Activated naive CD8-positive, alpha-beta T cell treated with anti-CD3 and anti-CD28 coated beads, Interleukin-2, amount 50 U/mL, for 24 hours (primary cell): ENCODE measurements around the gene LRFN4.

ENCODE experiments used
- ATAC-seq: fragments of 150-1000 bp; cut with Tn5 transposase; one replicate; pipeline ENCODE4 v1.10.0; 2021
- DNase-seq: peaks from one replicate; pipeline ENCODE4 v3.0.0; 2021
- H3K27ac Mint-ChIP-seq: one replicate; pipeline ENCODE4 v1.8.0; 2021; ENCODE audit warnings: mild to moderate bottlenecking, mixed read lengths
- H3K27me3 Mint-ChIP-seq: one replicate; pipeline ENCODE4 v1.8.0; 2021; ENCODE audit warnings: mixed read lengths
- H3K36me3 Mint-ChIP-seq: one replicate; pipeline ENCODE4 v1.8.0; 2021; ENCODE audit warnings: low read depth, mixed read lengths
- H3K4me1 Mint-ChIP-seq: one replicate; pipeline ENCODE4 v1.8.0; 2021; ENCODE audit warnings: mixed read lengths
- H3K4me3 Mint-ChIP-seq: one replicate; pipeline ENCODE4 v1.8.0; 2021; ENCODE audit warnings: mild to moderate bottlenecking, moderate library complexity, mixed read lengths
- H3K9me3 Mint-ChIP-seq: one replicate; pipeline ENCODE4 v1.8.0; 2021; ENCODE audit warnings: mixed read lengths

The LRFN4 gene

GRCh38 chr11:66868726-66869566 is 12.1 kb downstream of the LRFN4 start:
- Mint-ChIP-seq H3K27me3 (no peaks in the 10 kb centered on the region), H3K4me1 (peaks cover 6% of the 10 kb centered on the region), H3K27ac (no peak overlapping the region), H3K36me3 (no peaks in the 10 kb centered on the region), H3K4me3 (no peak overlapping the region), H3K9me3 (no peaks in the 10 kb centered on the region)
- DNase-seq = peak; percentile 88
- ATAC-seq = peak; percentile 84

- Mint-ChIP-seq H3K4me3 (no peak overlapping the region), H3K9me3 (no peaks in the 10 kb centered on the region), H3K27ac (no peak overlapping the region), H3K27me3 (no peaks in the 10 kb centered on the region), H3K4me1 (peaks cover 6% of the 10 kb centered on the region), H3K36me3 (no peaks in the 10 kb centered on the region)
- DNase-seq (no peak), ATAC-seq (no peak)
Measured at GRCh38 chr11:66869567-66869870, 12.7 kb downstream of the LRFN4 start.

- H3K9me3 Mint-ChIP-seq = no peaks in the 10 kb centered on the region
- peaks cover 6% of the 10 kb centered on the region for H3K4me1 Mint-ChIP-seq
- H3K4me3 Mint-ChIP-seq = no peak overlapping the region
- no peak overlapping the region for H3K27ac Mint-ChIP-seq
- H3K27me3 Mint-ChIP-seq = peaks cover 1% of the 10 kb centered on the region
- no peak for ATAC-seq
- no peaks in the 10 kb centered on the region for H3K36me3 Mint-ChIP-seq
- DNase-seq = no peak
Measured at GRCh38 chr11:66870131-66870530, 13.3 kb downstream of the LRFN4 start.

- no peaks in the 10 kb centered on the region for H3K36me3 Mint-ChIP-seq
- peaks cover 6% of the 10 kb centered on the region for H3K4me1 Mint-ChIP-seq
- DNase-seq = no peak
- H3K4me3 Mint-ChIP-seq = no peak overlapping the region
- H3K9me3 Mint-ChIP-seq = no peaks in the 10 kb centered on the region
- H3K27me3 Mint-ChIP-seq = peaks cover 1% of the 10 kb centered on the region
- no peak for ATAC-seq
- no peak overlapping the region for H3K27ac Mint-ChIP-seq
Measured at GRCh38 chr11:66870616-66871520, 14.0 kb downstream of the LRFN4 start.

GRCh38 chr11:66871521-66871901 is 14.6 kb downstream of the LRFN4 start:
- DNase-seq = no peak
- no peaks in the 10 kb centered on the region for H3K9me3 Mint-ChIP-seq
- H3K4me1 Mint-ChIP-seq = peaks cover 6% of the 10 kb centered on the region
- no peak for ATAC-seq
- no peaks in the 10 kb centered on the region for H3K36me3 Mint-ChIP-seq
- no peak overlapping the region for H3K4me3 Mint-ChIP-seq
- no peak overlapping the region for H3K27ac Mint-ChIP-seq
- peaks cover 1% of the 10 kb centered on the region for H3K27me3 Mint-ChIP-seq

- DNase-seq (no peak), ATAC-seq (no peak)
- H3K4me3 Mint-ChIP-seq = no peak overlapping the region
- H3K27me3 Mint-ChIP-seq = peaks cover 1% of the 10 kb centered on the region
- peaks cover 3% of the 10 kb centered on the region for H3K4me1 Mint-ChIP-seq
- no peak overlapping the region for H3K27ac Mint-ChIP-seq
- no peaks in the 10 kb centered on the region for H3K9me3 Mint-ChIP-seq
- H3K36me3 Mint-ChIP-seq = no peaks in the 10 kb centered on the region
Measured at GRCh38 chr11:66874232-66874631, 17.4 kb downstream of the LRFN4 start.

GRCh38 chr11:66875378-66875777 is 18.5 kb downstream of the LRFN4 start:
- Mint-ChIP-seq H3K4me1 (peaks cover 3% of the 10 kb centered on the region), H3K9me3 (no peaks in the 10 kb centered on the region), H3K27me3 (peaks cover 1% of the 10 kb centered on the region), H3K36me3 (no peaks in the 10 kb centered on the region), H3K27ac (no peak overlapping the region), H3K4me3 (no peak overlapping the region)
- DNase-seq (no peak), ATAC-seq (no peak)

GRCh38 chr11:66877588-66878385 is 20.9 kb downstream of the LRFN4 start:
- H3K4me3 Mint-ChIP-seq = no peak overlapping the region
- ATAC-seq (no peak), DNase-seq (no peak)
- no peaks in the 10 kb centered on the region for H3K9me3 Mint-ChIP-seq
- peaks cover 1% of the 10 kb centered on the region for H3K27me3 Mint-ChIP-seq
- H3K27ac Mint-ChIP-seq = no peak overlapping the region
- H3K4me1 Mint-ChIP-seq = peaks cover 10% of the 10 kb centered on the region
- no peaks in the 10 kb centered on the region for H3K36me3 Mint-ChIP-seq

- Mint-ChIP-seq H3K4me1 (peaks cover 12% of the 10 kb centered on the region), H3K9me3 (no peaks in the 10 kb centered on the region)
- ATAC-seq = no peak
Measured at GRCh38 chr11:66878474-66878873, 21.6 kb downstream of the LRFN4 start.

GRCh38 chr11:66879000-66879399 is 22.1 kb downstream of the LRFN4 start:
- no peak for ATAC-seq
- no peaks in the 10 kb centered on the region for H3K9me3 Mint-ChIP-seq
- no peak overlapping the region for H3K27ac Mint-ChIP-seq
- DNase-seq = no peak
- peaks cover 1% of the 10 kb centered on the region for H3K27me3 Mint-ChIP-seq
- H3K4me1 Mint-ChIP-seq = peaks cover 12% of the 10 kb centered on the region
- no peak overlapping the region for H3K4me3 Mint-ChIP-seq
- H3K36me3 Mint-ChIP-seq = no peaks in the 10 kb centered on the region

More at GRCh38 chr11:66878474-66878873, 21.6 kb downstream of the LRFN4 start:
- Mint-ChIP-seq H3K4me3 (no peak overlapping the region), H3K36me3 (no peaks in the 10 kb centered on the region), H3K27me3 (peaks cover 1% of the 10 kb centered on the region), H3K27ac (no peak overlapping the region)
- no peak for DNase-seq

- Mint-ChIP-seq H3K4me3 (no peak overlapping the region), H3K4me1 (peaks cover 12% of the 10 kb centered on the region), H3K36me3 (no peaks in the 10 kb centered on the region), H3K27ac (no peak overlapping the region), H3K9me3 (no peaks in the 10 kb centered on the region), H3K27me3 (peaks cover 1% of the 10 kb centered on the region)
- DNase-seq (no peak), ATAC-seq (no peak)
Measured at GRCh38 chr11:66879583-66879982, 22.7 kb downstream of the LRFN4 start.

GRCh38 chr11:66879999-66880398 is 23.1 kb downstream of the LRFN4 start:
- H3K9me3 Mint-ChIP-seq = no peaks in the 10 kb centered on the region
- no peaks in the 10 kb centered on the region for H3K36me3 Mint-ChIP-seq
- no peak for ATAC-seq
- H3K4me1 Mint-ChIP-seq = peaks cover 12% of the 10 kb centered on the region
- H3K4me3 Mint-ChIP-seq = no peak overlapping the region
- DNase-seq = no peak
- no peaks in the 10 kb centered on the region for H3K27me3 Mint-ChIP-seq
- H3K27ac Mint-ChIP-seq = no peak overlapping the region

- Mint-ChIP-seq H3K27me3 (no peaks in the 10 kb centered on the region), H3K27ac (no peak overlapping the region), H3K9me3 (no peaks in the 10 kb centered on the region), H3K36me3 (no peaks in the 10 kb centered on the region), H3K4me3 (no peak overlapping the region), H3K4me1 (peaks cover 12% of the 10 kb centered on the region)
- ATAC-seq = no peak
- DNase-seq = no peak
Measured at GRCh38 chr11:66880496-66881450, 23.9 kb downstream of the LRFN4 start.

- no peak overlapping the region for H3K4me3 Mint-ChIP-seq
- H3K36me3 Mint-ChIP-seq = no peaks in the 10 kb centered on the region
- H3K9me3 Mint-ChIP-seq = no peaks in the 10 kb centered on the region
- H3K27me3 Mint-ChIP-seq = no peaks in the 10 kb centered on the region
- peaks cover 12% of the 10 kb centered on the region for H3K4me1 Mint-ChIP-seq
- DNase-seq = no peak
- no peak for ATAC-seq
- no peak overlapping the region for H3K27ac Mint-ChIP-seq
Measured at GRCh38 chr11:66881451-66881835, 24.6 kb downstream of the LRFN4 start.
